GM19372 (cell line): ENCODE measurements around the gene ACOX3.
"Not testable (repeated sequence)": the region's sequence is repeated elsewhere in the genome, so short reads cannot be mapped to it uniquely, and the experiment has no call there.

Source experiments
- ATAC-seq: cut with Tn5 transposase; IDR thresholded peaks from one replicate; pipeline ENCODE4 v1.9.1; 2021; ENCODE audit warnings: mild to moderate bottlenecking, low read depth, moderate library complexity; ENCODE audit not compliant: unreplicated experiment

The ACOX3 gene

DNA sequence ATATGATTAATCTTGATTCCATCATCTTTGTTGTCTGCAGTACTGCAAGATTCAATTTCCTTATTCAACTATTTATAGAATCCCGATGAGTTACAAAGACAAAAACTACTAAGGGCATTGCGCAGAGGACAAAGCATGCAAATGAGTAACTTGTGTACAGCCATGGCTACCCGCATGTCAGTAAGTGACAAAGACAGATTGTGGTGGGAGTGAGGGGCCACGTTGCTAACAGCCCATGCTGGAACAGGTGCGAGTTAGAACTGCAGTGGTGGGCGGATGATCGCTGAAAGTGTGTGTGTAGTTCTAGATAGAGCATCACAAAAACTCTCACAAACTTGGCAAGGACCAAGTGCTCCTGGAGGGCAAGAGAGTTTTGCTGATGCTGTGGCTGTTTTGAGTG lies 49.5 kb downstream of the ACOX3 start:
- ATAC-seq = no peak

DNA sequence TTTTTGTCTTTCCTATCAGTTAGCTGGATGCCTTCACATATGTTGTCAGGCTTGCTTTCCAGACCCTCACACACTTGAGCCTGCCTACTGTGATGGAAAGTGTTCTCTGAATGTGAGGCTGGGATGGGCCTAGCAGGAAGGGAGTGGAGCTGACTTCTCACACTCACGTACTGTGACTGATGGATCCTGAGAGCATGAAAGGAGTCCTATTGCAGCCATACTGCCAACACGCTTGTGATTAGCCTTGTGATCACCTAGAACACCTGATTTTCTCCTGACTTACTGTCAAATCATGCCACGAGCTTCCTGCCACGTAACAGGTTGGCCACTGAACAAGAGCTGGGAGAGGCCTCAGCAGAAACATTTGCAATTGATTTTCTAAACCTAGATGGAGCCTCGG lies 49.9 kb downstream of the ACOX3 start:
- no peak for ATAC-seq

DNA sequence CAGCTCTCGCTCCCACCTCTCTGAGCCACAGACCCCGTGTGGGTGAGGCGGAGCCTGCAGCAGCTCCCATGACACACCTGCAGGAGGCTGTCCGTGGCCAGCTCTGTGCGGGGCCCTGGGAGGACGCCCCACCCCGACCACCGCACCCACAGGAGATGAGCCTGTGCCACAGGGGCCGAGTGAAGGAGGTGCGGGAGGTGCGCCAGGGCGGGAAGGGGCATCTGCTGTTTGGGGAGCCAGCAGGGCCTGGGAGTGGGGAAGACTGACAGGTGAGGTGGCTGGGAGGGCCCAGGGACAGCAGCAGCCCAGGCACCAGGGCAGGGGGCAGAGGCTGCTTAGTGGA lies 52.0 kb downstream of the ACOX3 start:
- ATAC-seq = no peak

DNA sequence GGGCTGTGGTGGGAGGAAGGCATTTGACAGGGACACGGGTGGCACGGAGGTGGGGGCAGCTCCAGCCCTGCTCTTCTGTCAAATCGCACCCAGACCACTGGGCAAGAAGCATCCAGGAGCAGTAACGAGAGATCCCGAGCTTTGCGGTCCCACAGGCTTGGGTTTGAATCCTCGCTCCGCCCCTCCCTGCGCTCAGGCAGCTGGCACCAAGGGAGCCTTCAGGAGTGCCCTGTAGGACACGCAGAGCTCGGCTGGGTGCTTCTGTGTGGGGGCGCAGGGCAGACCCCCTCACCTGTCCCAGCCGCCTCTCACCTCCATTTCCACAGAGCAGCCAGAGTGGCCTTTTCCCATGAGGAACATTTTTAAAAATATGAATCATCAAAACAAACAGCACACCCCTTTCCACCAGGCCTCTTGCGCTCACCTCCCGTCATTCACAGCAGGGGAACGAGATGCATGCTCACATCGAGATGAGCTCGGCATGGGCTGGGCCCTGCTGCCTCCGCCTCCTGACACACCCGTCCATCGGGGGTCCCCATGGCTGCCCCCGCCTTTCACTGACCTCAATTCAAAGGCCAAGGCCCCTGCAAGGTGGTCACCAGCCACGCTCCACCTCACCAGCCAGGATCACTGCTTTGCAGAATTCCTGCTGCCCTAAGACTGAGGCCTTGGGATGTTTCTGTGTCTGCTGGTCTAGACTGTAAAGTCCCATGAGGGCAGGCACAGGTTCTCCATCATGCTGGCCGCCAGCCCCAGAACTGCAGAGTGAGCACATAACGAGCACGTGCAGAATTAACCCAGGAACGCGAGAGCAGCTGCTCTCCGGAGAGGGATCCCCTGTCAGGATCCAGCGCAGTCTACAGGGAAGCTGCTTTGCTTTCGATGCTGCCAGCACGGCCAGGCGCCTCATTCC lies 52.7 kb downstream of the ACOX3 start:
- ATAC-seq = no peak

DNA sequence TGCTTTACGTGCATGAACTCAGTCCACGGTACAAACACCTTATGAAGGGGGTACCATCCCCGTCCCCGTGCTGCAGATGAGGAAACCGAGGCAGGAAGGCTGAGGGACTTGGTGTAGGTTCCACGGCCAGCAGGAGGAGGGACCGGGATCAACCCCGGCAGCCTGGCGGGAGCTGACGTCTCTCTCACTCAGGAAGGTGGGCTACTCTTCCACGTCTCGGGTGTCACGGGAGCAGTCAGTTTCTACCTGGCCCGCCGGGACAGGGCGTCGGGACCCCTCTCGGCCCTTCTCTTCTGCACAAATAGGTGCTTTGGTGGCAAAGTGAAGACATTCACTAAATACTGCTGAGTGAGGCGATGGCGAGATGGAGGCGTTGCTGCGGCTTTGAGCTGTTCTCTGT lies 53.3 kb downstream of the ACOX3 start:
- ATAC-seq = no peak

DNA sequence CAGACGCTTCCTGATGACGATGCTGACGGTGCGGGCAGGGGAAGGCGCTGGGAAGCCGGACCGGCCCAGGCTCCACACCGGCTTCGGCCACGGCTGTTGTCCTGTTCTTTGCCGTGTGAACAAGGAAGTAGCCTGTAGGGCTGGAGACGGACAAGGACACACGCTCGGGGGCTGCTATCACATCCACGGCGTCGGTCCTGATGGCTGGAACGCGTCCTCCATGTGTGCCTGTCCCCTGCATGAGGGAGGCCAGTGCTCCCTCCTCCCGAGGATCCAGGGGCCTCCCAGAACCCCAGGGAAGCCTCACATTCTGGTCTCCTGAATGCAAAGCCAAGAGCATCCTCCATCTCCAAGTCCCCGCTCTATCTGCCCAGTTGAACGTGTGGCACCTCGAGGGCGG lies 53.8 kb downstream of the ACOX3 start:
- ATAC-seq = no peak

DNA sequence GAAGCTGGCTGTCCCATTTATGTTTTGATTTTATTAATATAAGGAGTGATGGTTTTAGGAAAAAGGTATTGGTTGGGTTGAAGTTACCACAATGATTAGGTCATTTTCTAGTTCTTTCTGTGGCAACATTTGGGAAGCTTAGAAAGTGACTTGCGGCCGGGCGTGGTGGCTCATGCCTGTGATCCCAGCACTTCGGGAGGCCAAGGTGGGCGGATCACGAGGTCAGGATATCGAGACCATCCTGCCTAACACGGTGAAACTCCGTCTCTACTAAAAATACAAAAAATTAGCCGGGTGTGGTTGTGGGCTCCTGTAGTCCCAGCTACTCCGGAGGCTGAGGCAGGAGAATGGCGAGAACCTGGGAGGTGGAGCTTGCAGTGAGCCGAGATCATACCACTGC lies 54.4 kb downstream of the ACOX3 start:
- not testable (repeated sequence) for ATAC-seq

DNA sequence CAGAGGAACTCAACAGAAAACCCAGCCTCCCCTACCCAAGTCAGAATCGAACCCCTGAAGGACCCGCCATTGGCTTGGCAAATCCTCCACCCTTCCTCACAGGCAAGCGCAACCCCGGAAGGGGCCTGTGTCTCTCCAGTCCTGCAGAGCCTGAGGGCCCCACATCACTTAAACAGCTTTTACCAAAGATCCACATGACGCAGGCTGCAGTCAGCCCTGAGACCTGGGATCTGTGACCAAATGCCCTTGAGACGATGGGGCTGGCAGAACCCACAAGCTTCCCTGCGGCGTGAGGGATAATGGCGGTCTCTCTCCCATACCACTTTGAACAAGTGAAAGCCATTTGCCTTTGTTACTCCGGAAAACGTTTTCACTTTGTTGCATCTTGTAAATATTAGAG lies 54.9 kb downstream of the ACOX3 start:
- no peak for ATAC-seq

DNA sequence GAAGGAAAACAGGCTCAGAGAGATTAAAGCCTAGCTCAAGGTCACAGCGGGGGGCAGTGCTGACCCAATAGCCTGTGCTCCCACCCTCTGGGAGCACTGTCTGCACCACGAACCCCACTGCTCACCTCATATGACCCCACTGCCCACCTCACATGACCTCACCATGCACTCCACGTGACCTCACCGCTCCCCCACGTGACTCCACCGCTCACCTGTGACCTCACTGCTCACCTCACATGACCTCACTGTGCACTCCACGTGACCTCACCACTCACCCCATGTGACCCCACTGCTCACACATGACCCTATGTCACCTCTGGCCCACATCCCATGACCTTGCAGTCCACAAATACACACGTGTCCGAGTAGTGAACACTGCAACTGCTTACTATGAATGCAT lies 55.4 kb downstream of the ACOX3 start:
- no peak for ATAC-seq

DNA sequence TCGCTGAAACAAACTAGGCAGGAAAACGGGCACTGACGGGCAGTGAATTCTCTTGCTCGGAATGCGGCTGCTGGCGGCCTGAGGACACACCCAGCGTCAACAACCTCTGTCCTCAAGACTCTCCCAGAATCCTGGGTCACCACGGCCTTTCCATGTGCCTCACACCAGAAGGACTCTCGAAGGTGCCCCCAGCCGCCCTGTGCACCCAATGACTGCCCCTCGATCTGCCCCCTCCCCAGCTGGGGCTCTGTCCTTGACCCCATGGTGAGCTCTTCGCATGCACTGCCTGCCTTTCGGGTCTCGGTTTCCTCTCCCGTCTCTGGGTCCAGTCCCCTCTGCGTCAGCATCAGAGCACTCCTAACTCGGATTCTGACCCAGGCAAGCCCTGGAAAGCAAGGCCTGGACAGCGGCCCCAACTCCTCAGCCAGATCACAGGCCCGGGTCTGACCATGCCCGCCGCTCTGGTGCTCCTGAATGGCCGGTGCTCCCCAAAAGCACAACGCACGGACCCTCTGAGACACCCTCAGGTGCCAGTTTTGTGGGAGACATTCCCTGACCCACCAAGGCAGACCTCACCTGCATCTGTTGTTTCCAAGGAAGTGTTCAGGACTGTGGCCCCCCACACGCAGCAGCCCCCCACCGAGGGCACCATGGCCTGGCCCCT lies 56.0 kb downstream of the ACOX3 start:
- ATAC-seq = no peak

DNA sequence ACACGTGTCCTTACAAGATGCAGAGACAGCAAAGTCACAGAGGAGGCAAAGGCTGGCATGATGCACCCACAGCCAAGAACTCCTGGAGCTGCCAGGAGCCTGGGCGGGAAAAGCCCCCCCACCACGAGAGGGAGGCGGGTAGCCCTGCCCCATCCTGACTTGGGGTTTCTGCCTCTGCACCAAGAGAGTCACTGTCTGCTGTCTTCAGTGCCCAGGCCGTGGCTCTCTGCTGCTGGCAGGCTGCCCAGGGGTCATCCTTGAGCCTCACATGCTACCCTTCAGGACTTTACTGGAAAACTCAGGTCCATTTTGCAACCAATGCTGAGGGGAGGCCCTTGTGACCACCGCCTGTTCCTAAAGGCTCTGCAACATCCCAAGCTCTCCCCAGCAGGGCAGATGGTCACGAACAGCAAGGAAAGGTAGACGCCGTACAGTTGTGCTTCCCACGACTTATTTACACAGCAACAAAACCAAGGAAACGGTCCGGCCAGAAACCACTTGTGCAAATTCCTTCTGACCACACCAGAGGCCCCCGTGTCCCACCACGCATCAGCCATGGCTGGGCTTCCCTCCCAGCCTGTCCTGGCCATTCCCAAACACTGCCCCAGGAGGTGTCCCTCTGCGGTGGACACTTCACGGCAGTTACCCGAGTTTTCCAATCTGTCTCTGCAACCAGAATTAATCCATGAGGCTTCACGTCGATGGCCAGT lies 56.9 kb downstream of the ACOX3 start:
- ATAC-seq = no peak

DNA sequence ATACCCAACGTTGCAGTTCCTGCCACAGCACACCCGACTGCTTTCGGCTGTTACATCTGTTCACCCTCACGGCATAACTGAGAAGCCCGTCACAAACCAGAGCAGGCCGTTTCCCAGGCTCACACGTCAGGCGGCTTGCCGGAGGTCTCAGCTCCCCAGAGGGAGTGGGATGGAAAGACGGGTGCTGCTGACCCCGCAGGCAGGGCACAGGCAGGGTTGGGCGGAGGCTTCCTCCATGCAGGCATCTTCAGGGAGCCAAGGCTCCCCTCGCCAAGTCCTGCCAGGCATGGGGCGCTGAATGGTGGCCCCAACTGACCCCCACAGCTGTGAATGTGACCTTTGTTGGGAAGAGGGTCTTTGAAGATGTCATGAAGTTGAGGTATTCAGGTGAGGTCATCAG lies 57.5 kb downstream of the ACOX3 start:
- ATAC-seq = no peak

DNA sequence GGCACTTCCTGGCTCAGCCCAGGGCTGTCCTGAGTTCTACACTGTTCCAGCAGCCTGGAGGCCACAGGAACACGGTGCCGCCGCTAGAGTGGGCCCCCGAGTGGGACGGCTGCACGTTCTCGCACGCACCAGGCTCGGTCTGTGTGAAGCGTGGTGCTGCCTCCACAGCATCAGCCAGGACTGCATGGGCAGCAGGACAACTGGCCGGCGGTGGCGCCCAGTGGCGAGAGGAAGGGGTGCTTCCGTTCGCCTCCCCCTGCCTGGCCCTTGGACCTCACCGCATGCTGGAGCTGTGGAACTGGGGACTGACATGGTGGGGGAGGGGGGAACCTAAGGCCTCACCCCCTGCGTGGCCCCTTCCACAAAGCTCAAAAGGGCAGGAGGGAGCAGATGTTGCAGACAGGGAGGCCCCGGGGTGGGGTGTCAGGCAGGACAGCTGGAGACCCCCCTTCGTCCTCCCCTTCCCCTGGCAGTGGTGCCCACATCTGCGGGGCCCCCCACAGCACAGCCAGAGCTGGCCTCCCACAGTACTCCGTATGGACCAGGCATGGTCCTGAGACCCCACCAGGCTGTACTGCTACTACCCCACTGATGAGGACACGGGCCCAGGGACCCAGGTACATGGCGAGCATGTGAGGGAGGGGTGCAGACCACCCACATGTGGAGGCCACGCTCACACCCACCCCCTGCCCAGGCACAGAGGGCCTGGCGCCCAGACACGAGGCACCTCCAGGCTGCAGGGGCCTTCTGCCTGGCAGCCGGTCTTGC lies 58.5 kb downstream of the ACOX3 start:
- no peak for ATAC-seq

DNA sequence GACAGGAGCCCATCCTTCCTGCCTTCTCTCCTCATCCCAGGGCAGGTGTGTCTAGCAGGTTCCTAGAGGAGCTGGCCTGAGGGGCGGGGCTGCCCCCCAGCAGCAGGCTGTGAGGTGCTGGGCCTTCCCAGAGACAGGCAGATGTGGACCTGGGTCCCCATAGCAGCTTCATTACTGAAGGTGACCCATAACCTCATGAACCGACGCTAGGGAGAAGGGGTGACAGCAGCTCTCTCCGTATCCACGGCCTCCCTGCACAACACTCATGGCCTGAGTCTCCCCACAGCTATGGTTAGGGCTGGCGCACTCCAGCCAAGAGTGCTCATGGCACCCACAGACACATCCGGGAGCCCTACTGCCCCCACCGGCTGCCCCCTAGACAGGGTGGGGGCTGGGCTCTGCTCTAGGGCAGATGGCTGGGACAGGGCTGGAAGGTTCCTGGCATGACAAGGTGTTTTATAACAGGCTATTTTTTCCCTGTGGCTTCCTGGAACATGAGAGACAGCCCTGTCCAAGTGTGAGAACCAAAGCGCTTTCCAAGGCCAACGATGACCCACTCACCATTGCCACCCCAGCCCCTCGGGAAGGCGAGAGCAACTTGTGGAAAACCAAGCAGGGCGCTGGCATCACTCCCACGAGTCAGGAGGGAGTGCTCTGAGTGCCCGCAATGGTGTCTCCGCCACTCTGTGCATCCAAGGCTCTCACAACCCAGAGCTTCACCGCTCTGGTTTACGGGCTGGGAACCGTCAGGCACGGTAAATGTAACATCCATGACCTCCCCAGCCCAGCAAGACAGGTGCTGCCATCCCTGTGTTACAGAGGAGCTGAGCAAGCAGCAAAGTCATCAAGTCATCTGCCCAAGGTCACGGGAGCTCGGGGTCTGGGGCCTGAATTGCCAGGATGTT lies 59.8 kb downstream of the ACOX3 start:
- ATAC-seq = no peak

DNA sequence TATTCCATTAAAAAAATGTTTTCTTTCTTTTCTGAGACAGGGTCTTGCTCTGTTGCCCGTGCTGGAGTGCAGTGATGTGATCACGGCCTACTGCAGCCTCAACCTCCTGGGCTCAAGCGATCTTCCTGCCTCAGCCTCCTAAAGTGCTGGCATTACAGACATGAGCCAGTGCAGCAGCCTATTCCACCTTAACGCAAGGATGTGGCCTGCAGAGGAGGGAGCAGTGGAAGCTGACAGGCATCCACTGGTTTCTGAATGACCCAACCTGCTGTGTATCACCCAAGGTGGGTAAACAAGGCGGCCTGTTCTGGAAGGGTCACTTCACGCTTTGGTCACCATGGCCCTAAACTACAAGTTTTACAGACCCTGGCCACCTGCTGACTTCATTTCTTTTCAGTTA lies 60.8 kb downstream of the ACOX3 start:
- ATAC-seq = no peak

DNA sequence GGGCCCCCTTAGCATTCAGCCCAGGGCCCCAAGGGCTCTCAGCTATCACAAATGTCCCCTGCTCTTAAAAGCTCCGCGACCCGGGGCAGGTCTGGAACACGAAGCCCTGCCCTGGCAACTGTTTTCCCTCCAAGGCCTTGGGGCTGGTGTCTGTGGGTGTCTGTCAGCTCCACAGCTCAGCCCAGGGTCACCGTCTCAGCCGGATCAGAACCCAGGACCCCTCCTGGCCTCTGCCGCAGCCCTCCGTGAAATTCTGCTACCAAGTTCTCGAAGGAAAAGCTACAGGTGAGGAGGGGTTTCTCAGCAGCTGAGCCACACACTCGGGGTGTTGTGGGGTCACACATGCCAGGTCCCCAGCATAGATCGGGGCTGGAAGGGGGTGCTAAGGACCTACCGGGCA lies 61.2 kb downstream of the ACOX3 start:
- no peak for ATAC-seq

DNA sequence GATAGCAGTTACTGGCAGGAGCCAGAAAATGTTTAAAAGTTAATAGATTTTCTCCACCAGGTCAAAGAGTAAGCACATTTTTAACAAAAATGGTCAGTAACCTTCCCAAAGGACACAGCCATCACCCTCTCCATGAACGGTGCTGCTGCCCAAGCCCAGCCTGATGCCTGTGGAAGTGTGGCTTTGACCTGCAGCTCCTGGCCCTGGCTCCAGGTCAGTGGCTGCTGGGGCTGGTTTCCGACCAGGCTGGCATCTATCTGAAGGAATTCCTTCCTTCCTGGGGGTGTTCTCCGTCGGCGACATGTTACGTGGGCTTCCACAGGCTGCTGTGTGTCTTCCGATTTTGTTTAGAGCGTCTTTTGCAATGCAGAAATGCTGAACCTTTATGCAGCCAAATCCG lies 61.7 kb downstream of the ACOX3 start:
- ATAC-seq = no peak

DNA sequence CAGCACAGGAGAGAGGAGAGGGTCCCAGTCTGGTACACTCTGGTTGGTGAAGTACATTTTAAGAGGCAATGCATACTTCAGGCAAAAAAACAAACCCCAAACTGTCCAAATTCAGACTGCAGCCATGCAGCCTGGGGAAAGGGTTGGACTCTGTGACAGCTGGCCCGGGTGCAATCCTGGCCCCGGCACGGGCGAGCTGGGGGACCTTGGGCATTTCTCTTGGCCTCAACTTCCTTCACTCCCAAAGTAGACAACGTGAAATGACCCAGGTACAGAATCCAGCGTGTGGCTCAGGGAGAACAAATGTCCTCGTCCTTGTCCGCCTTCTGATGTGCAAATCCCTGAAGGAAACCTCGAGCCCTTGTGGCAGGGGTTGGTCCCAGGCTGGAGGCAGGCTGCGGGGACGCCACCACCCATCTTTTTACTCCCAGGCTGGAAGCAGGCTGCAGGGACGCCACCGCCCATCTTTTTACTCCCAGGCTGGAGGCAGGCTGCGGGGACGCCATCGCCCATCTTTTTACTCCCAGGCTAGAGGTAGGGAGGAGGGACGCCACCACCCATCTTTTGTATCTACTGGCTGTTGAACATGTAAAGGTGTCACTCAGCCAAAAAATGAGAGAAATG lies 62.3 kb downstream of the ACOX3 start:
- ATAC-seq = no peak
